GM19239 (cell line): ENCODE results near the gene EIPR1.

Source experiments
- DNase-seq: peaks from one replicate; pipeline ENCODE4 v3.0.0; 2011; ENCODE audit warnings: low spot score; ENCODE audit not compliant: insufficient read length
- FAIRE-seq: peaks from 2 replicates; lab custom pipeline; 2011; peaks lifted over from hg19 to GRCh38; lab: Jason Lieb, UNC

Gene EIPR1

GRCh38 chr2:3311601-3312000 is 66.0 kb downstream of the EIPR1 start:
- DNase-seq, result no peak
- FAIRE-seq, result no peak

DNA sequence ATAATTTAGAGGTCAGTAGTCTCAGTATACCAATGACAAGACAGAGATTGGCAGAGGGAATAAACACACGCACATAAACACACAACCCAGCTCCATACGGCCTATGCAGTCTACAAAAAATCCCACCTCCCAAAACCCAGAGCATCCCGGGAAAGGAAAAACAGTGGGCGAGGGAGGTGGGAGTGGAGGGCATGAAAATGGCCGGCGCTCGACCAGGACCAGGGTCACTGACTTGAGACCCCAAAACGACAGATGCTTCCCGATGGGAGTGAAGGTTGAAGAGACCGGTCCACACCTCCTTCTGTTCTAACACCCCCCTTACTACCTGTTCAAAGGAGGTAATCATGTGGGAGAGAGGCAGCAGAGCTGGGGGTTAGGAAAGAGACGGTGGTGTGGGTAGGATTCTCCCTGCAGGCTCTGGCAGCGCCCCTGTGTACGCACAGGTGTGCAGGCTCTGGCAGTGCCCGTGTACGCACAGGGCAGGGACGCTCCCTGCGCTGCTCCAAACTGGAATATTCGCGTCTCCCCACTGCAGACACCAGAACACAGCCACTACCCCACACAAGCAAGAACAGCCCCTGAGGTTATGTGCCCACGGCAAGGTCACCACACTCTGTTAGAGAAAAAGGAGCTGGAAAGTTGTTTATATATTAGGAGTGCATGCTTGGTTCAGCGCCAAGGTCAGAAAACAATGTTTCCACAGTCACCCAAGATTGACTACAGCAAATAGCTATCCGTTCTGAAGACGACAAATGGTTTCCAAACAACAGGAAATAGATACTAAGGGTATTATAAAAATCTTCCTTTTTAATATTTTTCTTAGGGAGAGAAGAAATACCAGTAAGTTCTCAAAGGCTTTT is 67.9 kb downstream of the EIPR1 start:
- FAIRE-seq (no peak), DNase-seq (no peak)

DNA sequence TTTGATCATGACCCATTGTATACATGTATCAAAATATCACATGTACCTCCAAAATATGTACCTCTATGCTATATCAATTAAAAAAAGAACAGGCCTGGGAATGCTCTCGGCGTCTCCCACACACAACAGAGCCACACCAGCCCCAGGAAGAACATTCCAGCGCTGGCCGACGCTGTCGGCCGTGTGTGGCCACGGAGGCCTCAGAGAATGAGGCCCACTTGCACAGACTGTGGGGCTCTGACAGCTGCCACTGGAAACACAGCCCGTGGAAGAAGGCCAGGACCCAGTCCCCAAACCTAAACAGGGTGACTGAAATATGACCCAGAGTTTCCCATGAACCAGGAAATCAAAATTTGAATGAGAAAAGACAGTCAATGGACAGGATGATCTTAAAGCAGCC is 69.7 kb downstream of the EIPR1 start:
- FAIRE-seq, result no peak
- no peak for DNase-seq

DNA sequence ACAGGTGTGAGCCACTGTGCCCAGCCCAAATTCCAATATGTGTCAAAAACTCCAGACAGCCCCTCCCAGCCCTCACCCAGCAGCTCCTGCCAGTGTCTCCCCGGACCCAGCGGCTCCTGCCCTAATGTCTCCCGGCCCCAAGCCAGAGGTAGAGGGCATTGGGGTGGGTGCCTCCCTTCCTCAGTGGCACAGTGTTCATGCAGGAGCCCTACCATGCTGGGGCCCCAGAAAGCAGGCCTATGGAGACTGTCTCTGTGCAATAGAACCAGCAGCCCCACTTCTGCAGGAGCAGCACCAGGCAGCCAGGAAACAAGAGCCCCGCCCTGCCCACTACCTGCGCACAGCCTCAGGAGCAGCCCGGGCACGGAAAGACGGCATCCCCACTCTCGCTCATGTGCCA is 70.4 kb downstream of the EIPR1 start:
- DNase-seq, result no peak
- no peak for FAIRE-seq

DNA sequence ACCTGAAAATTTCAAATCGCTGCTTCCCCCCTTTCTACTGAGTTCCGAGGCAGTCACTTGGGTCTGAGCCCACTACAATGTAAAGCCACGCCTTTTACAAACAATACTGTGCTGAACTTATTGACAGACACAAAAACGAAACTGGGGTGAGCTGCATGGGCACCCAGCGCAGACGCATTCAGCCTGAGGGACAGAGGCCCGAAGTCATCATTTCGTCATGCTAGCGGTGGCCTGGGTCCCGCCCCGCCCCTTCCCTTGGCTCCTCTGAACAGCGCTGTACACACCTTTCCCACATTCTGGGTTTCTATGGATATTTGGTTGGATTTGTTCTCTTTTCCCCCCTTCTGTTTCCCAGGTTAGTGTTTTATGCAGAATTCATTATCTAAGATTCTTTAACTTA is 71.7 kb downstream of the EIPR1 start:
- FAIRE-seq, result no peak
- no peak for DNase-seq

DNA sequence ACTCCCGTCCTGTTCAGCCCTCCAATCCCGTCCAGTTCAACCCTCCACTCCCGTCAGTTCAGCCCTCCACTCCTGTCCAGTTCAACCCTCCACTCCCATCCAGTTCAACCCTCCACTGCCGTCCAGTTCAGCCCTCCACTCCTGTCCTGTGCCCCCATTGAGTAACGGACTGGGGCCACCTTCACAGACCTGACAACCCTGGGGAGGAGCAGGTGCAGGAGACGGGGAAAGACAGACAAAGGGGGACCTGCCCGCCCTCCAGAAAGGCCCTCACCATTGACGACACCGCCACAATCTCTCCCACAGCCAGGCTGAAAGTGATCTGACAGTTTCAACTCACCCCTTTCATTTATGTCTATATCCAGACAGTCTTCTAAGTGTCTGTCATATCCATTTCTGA is 72.2 kb downstream of the EIPR1 start:
- FAIRE-seq (no peak), DNase-seq (no peak)

- peak; percentile 84 for DNase-seq
- FAIRE-seq, result peak; percentile 58
These were observed 73.8 kb downstream of the EIPR1 start for GRCh38 chr2:3303583-3304406.

DNA sequence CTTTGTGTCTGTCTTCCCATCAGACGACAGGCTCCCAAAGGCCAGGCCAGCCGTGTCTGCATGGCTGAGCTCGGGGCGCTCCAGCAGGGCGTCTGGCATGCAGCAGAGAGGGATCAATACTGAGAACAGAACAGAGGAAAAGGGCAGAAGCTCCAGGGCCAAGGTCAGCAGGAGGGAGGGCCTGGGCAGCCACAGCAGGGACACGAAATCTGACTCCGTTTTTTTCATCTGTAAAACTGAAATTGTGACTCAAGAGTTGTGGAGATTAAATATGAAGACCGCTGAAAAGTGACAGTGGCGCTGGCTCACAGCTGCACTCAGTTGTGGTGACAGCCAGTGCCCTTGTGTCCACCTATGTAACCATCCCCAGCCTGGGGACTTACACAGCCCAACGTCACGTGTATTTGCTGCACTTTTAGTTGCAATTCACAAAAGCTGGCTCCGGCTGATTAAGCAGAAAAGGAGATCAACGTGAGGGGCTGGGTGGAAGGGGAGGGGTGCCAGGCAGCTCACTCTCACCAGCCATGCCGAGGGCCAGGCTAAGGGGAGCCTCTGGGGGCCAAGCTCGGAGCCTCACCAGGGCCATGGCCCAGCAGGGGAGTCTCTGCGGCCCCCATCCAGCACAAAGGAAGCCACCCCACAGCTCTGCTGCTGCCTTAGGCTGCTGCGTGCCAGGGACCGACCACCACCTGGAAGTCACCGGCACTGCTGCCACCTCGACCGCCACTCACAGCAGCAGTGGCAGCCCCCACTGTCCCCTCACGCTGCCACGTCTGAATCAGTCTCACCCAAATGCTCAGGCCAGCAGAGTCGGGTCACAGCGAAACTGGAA is 74.7 kb downstream of the EIPR1 start:
- no peak for FAIRE-seq
- DNase-seq, result no peak

DNA sequence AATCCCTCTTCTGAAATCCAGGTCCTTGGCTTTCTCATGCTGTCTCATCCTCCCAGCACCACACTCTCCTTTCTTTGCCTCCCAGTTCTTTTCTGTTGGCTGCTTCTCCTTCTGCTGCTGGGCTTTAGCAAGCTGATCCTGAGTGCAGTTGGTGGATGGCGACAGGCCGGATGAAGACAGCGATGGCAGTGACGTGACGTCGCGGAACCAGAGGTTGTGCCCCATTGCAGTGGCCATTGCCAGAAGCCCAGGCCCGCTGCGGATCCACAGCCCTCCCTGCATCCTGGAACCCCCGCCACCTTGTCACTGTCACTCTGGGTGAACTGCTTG is 75.2 kb downstream of the EIPR1 start:
- FAIRE-seq (no peak), DNase-seq (no peak)

DNA sequence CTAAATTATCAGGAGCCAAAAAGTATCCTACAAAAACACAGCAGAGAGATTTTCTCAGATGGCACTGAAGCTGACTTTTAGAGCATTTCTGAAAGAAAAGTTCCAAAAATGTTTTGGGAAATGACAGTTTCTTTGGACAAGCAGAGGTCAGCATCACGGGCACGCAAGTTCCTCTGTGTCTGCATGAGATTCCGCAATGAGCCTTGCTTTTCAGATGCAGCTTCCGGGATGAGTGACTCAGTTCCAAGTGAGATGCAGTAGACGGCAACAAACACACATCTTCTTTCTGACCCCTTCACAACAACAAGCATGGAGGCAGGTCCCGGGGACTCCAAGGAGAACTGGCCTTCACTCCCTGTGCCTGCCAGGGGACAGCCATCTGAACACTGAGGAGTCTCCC is 76.6 kb downstream of the EIPR1 start:
- FAIRE-seq (no peak), DNase-seq (no peak)

DNA sequence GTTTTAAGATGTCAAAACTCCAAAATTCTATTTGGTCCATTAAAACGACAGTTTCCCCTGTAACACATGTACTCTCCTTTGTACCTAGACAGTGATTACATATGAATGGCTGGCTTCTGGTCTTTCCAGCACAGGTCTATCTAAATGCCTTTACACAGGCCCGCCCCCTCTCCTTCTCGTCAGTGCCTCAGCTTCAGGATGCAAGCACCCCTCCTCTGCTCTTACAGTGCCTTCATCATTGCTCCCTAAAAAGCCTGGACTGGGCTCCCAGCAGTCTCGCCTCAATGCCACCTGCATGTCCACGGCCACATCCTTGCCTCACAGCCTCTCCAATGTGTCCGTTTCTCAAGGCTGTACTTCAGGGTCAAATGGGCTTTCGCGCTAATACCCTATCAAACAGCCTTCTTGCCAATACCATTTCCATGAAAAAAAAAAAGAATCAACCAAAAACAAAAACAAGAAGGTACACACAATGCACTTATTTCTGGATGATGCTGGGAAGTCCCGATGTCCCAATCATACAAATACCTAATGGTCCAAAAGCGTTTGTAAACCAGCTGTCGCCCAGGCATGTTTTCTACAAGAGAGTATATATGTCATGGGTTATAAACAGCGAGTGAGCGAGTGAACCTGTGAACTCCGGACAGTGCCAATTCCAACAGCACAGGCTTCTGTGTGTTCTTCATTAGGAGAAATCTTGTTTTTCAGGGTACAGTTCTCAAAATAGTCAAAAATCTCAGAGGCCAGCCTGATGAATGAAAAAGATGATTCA is 77.2 kb downstream of the EIPR1 start:
- DNase-seq (no peak), FAIRE-seq (no peak)

DNA sequence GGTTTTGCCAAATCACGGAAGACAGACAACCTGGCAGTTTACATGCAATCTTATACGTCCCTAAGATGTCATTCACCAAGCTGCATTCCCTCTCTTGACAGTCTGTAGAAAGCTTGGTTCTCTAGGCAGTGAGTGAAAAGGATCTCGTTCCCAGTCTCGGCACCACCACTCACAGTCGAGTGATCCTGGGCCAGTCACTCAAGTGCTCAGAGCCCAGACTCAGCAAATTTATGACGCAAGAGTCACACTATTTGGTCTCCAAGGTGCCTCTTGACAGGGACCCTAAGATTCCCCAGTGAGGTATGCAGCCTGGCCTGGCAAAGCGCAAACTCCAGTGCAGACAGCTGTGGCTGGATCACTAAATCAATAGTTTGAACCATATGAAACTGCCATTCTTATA is 77.9 kb downstream of the EIPR1 start:
- DNase-seq, result no peak
- FAIRE-seq, result no peak

- FAIRE-seq (no peak), DNase-seq (no peak)
These were observed 78.5 kb downstream of the EIPR1 start for GRCh38 chr2:3299130-3299529.

DNA sequence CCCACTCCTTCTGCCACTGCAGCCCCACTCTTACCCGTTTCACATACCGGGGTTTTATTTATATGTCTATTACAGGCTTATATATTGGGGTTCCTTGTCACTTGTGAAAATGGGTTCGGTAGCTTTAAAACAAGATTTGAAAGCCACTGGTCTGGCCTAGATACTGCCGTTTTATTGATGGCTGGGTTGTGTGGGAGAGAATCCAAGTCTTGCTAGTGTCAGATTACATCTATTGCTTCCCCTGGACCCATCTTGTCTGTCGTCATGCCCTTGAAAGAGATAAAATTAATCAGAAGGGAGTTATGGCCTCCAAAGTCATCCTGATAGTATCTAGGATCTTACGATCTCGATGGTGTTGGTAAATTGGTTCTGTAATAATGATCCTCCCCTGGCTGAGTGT is 79.4 kb downstream of the EIPR1 start:
- DNase-seq (no peak), FAIRE-seq (no peak)

- DNase-seq (no peak), FAIRE-seq (no peak)
These were observed 80.1 kb downstream of the EIPR1 start for GRCh38 chr2:3297523-3297922.

DNA sequence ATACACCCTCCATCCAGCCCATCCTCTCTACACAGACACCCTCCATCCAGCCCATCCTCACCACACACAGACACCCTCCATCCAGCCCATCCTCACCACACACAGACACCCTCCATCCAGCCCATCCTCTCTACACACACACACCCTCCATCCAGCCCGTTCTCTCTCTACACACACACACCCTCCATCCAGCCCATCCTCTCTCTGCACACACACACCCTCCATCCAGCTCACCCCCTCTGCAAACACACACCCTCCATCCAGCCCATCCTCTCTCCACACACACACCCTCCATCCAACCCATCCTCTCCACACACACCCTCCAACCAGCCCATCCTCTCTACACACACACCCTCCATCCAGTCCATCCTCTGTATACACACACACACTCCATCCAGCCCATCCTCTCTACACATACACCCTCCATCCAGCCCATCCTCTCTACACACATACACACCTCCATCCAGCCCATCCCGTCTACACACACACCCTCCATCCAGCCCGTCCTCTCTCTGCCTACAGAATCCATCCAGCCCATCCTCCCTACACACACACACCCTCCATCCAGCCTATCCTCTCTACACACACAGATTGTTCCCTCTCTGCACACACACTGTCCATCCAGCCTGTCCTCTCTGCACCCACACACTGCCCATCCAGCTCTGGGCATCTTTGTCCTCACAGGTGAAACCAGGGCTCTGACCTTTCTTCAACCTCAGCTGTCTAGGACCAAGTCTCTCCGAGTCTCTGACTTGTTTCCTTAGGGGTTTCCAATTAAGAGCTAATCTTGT is 81.2 kb downstream of the EIPR1 start:
- no peak for DNase-seq
- no peak for FAIRE-seq

DNA sequence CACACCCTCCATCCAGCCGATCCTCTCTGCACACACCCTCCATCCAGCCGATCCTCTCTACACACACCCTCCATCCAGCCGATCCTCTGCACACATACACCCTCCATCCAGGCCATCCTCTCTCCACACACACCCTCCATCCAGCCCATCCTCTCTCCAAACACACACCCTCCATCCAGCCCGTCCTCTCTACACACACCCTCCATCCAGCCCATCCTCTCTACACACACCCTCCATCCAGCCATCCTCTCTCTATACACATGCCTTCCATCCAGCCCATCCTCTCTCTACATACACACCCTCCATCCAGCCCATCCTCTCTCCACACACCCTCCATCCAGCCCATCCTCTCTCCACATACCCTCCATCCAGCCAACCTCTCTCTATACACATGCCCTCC is 83.1 kb downstream of the EIPR1 start:
- FAIRE-seq, result no peak
- no peak for DNase-seq

DNA sequence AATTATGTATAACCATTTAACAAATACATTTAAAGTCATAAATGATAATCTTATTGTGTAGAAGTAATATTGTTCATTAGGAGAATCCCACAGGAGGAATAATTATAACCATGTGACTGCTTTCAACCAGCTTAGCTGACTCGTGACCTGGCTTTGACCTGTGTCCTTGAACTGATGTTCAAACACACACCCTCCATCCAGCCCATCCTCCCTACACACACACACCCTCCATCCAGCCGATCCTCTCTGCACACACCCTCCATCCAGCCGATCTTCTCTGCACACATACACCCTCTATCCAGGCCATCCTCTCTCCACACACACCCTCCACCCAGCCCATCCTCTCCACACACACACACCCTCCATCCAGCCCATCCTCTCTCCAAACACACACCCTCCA is 83.5 kb downstream of the EIPR1 start:
- no peak for FAIRE-seq
- DNase-seq, result no peak

GRCh38 chr2:3293221-3293620 is 84.4 kb downstream of the EIPR1 start:
- no peak for FAIRE-seq
- no peak for DNase-seq
